PFSK-1 (cell line): ENCODE data around the gene TP63.

Source experiments
- FOXP2 ChIP-seq: optimal IDR thresholded peaks from 2 replicates; pipeline ENCODE3; 2011; ENCODE audit warnings: borderline replicate concordance, control low read depth, inconsistent platforms; ENCODE audit not compliant: insufficient read depth; ENCODE audit errors: extremely low read length, extremely low read depth
- POLR2AphosphoS5 ChIP-seq: IDR thresholded peaks from 2 replicates; pipeline ENCODE4 v1.6.1; 2012; ENCODE audit warnings: low read depth, mild to moderate bottlenecking, control low read depth, low read length, moderate library complexity
- SIN3A ChIP-seq: IDR thresholded peaks from 2 replicates; pipeline ENCODE4 v1.6.1; 2012; ENCODE audit warnings: mild to moderate bottlenecking, low read length, moderate library complexity, borderline replicate concordance; ENCODE audit not compliant: insufficient read depth
- TAF1 ChIP-seq: IDR thresholded peaks from 2 replicates; pipeline ENCODE4 v1.6.1; 2012; ENCODE audit warnings: low read length, control low read depth, borderline replicate concordance; ENCODE audit not compliant: insufficient read depth
- TF ChIP-seq, protein P1 (sequence below), 2 experiments: IDR thresholded peaks; 2 replicates each; pipeline versions ENCODE4 v1.6.1 to v1.8.0; 2011 to 2012; ENCODE audit warnings: low read depth in 2 of 2, low read length in 2 of 2, control low read depth in 1 of 2, inconsistent platforms in 1 of 2, mild to moderate bottlenecking in 1 of 2, moderate library complexity in 1 of 2; ENCODE audit not compliant: insufficient read depth in 1 of 2

The TP63 gene

DNA sequence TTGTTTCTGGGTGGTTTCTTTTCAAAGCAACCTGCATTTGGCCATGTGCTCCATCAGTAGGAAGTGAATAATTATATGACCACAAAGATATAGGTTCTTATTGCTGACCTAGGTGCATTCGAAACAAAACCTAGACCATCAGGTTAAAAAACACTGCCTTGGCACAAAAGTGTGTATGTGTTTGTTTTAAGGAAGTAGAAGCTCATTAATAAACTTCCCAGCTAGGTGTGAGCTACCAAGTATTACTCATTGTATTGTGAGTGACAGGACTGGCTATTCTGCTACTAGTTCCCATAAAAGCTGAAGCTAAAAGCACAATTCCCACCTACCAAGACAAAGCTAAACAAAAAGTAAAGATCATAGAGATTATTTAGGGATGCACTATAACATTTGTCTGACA is 168.2 kb downstream of the TP63 start:
- TF ChIP-seq POLR2AphosphoS5 (no peak), TAF1 (no peak), SIN3A (no peak), FOXP2 (no peak)
- TF ChIP-seq, protein P1, sequence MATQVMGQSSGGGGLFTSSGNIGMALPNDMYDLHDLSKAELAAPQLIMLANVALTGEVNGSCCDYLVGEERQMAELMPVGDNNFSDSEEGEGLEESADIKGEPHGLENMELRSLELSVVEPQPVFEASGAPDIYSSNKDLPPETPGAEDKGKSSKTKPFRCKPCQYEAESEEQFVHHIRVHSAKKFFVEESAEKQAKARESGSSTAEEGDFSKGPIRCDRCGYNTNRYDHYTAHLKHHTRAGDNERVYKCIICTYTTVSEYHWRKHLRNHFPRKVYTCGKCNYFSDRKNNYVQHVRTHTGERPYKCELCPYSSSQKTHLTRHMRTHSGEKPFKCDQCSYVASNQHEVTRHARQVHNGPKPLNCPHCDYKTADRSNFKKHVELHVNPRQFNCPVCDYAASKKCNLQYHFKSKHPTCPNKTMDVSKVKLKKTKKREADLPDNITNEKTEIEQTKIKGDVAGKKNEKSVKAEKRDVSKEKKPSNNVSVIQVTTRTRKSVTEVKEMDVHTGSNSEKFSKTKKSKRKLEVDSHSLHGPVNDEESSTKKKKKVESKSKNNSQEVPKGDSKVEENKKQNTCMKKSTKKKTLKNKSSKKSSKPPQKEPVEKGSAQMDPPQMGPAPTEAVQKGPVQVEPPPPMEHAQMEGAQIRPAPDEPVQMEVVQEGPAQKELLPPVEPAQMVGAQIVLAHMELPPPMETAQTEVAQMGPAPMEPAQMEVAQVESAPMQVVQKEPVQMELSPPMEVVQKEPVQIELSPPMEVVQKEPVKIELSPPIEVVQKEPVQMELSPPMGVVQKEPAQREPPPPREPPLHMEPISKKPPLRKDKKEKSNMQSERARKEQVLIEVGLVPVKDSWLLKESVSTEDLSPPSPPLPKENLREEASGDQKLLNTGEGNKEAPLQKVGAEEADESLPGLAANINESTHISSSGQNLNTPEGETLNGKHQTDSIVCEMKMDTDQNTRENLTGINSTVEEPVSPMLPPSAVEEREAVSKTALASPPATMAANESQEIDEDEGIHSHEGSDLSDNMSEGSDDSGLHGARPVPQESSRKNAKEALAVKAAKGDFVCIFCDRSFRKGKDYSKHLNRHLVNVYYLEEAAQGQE (IDR thresholded peaks at IDR 0.05; ENCODE audit: insufficient read depth in 1 of 2, low read depth in 2 of 2, low read length in 2 of 2) = no peak

GRCh38 chr3:189800436-189800835 is 169.2 kb downstream of the TP63 start:
- TF ChIP-seq, protein P1 (IDR thresholded peaks at IDR 0.05; ENCODE audit: insufficient read depth in 1 of 2, low read depth in 2 of 2, low read length in 2 of 2) = no peak

DNA sequence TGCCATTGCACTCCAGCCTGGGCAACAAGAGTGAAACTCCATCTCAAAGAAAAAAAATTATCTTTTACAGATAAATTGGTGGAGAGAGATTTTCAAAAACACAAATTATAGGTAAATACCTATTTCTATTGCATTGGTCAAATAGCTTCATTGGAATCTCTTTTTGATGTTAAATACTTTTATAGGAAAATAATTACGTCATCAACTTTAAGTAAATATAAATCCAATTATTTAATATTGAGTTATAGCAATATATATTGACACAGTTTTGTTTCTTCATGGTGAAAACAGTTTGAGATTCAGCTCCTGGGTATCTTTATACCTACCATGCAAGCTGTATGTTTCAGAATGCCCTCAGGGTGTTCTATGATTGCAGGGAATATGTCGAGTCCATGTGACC is 172.1 kb downstream of the TP63 start:
- no peak for TF ChIP-seq POLR2AphosphoS5

GRCh38 chr3:189805375-189806067 is 174.3 kb downstream of the TP63 start:
- no peak for TF ChIP-seq FOXP2
- no peak for TF ChIP-seq TAF1
- TF ChIP-seq, protein P1 (IDR thresholded peaks at IDR 0.05; ENCODE audit: insufficient read depth in 1 of 2, low read depth in 2 of 2, low read length in 2 of 2) = no peak
- TF ChIP-seq SIN3A = no peak
- TF ChIP-seq POLR2AphosphoS5 = no peak

DNA sequence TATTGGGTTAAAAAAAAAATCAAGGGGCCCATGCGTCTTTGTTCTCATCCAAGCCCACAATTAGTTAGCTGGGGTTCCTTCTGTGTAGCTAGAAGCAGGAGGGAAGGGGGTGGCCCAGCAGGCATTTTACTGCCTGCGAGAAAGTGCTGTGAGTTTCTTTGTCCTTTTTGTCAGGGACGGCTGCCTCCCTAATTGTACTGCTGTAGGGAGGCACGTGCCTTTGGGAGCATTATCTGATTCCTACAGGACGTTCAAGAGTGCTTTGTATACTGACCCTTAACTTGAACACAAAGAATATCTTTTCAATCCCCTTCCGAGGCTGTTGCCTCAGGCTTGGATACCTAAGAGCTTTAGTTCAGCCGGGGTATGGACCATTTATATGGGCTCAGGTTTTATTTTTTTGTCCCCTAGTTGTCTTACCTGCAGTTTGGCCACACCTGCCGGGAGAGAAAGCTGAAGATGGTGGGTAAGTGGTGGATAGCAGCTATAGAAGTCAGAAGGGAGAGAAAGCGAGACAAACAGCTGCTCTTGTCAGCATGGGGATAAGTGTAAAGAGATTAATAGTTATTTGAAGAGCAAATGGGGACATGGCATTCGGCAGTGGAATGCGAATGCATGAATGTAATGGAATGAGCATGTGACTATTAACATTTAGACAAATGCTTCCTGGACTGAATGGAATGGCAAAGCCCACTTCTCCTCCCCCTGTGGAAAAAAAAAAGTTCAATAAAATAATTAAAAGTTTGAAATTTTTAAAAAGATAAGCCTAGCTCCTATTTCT is 175.2 kb downstream of the TP63 start:
- TF ChIP-seq SIN3A (no peak), POLR2AphosphoS5 (no peak), TAF1 (no peak), FOXP2 (no peak)
- TF ChIP-seq, protein P1 (IDR thresholded peaks at IDR 0.05; ENCODE audit: insufficient read depth in 1 of 2, low read depth in 2 of 2, low read length in 2 of 2) = no peak
